Caco-2 (cell line): ENCODE data around the gene TMPRSS7. TPM values are rescaled to one million over a fixed set of nuclear protein-coding genes. Genes with fewer than 3 reads are reported as not detected.
A peak's percentile ranks its signal among the peaks of the same experiment; 100 is the strongest.

Experiments used
- BruUV-seq: library from RNA; stranded (reverse); fragments of 400-500 nt; replicated peaks from 2 replicates; lab custom pipeline; 2021; lab: Mats Ljungman, UMichigan
- CTCF ChIA-PET: fragments of 300-600 bp; sonication (Branson Sonifier 250); formaldehyde crosslinking; loops from one replicate; lab custom pipeline; 2022; ENCODE audit warnings: antibody characterized with exemption; lab: Charles Lee
- POLR2A ChIA-PET: fragments of 300-600 bp; sonication (Branson Sonifier 250); formaldehyde crosslinking; loops from one replicate; lab custom pipeline; 2022; ENCODE audit warnings: antibody characterized with exemption; lab: Charles Lee
- DNase-seq, 2 experiments: peaks; one replicate each; pipeline versions ENCODE4 v3.0.0 to v3.0.0-alpha.2; 2020 to 2022
- H3K27me3 ChIP-seq: replicated peaks from 2 replicates; pipeline ENCODE4 v1.6.0; 2011; ENCODE audit warnings: low read length; ENCODE audit not compliant: control insufficient read depth, insufficient read depth
- H3K36me3 ChIP-seq: 2 replicates; pipeline ENCODE4 v1.5.1; 2011; ENCODE audit warnings: low read length; ENCODE audit not compliant: control insufficient read depth, insufficient read depth
- H3K4me1 ChIP-seq: fragments of 250-450 bp; sonication (Bioruptor Pico); 2 replicates; pipeline ENCODE4 v1.5.1; 2020; ENCODE audit warnings: mild to moderate bottlenecking
- H3K4me3 ChIP-seq: 2 replicates; pipeline ENCODE4 v1.5.1; 2011; ENCODE audit warnings: low read depth, mild to moderate bottlenecking, control low read depth, low read length
- H3K9me3 ChIP-seq: fragments of 250-450 bp; sonication (Bioruptor Pico); 2 replicates; pipeline ENCODE4 v1.5.1; 2020; ENCODE audit warnings: mild to moderate bottlenecking, moderate library complexity
- H3K27ac Mint-ChIP-seq: one replicate; pipeline ENCODE4 v1.8.0; 2022; ENCODE audit warnings: mixed read lengths; ENCODE audit not compliant: unreplicated experiment
- H3K27me3 Mint-ChIP-seq: one replicate; pipeline ENCODE4 v1.8.0; 2022; ENCODE audit warnings: mixed read lengths; ENCODE audit not compliant: insufficient read depth, unreplicated experiment
- H3K36me3 Mint-ChIP-seq: one replicate; pipeline ENCODE4 v1.8.0; 2022; ENCODE audit warnings: mild to moderate bottlenecking, mixed read lengths; ENCODE audit not compliant: insufficient read depth, unreplicated experiment
- H3K4me1 Mint-ChIP-seq: one replicate; pipeline ENCODE4 v1.8.0; 2022; ENCODE audit warnings: low read depth, mixed read lengths; ENCODE audit not compliant: unreplicated experiment
- H3K4me3 Mint-ChIP-seq: one replicate; pipeline ENCODE4 v1.8.0; 2022; ENCODE audit warnings: mild to moderate bottlenecking, moderate library complexity, mixed read lengths; ENCODE audit not compliant: unreplicated experiment
- H3K9me3 Mint-ChIP-seq: one replicate; pipeline ENCODE4 v1.8.0; 2022; ENCODE audit warnings: mixed read lengths; ENCODE audit not compliant: unreplicated experiment
- CTCF ChIP-seq, 2 experiments: fragments of 200-600 bp in 1 of 2; IDR thresholded peaks; 1 replicate in 1 of 2; 2 replicates in 1 of 2; pipeline versions ENCODE4 v1.5.1 to v1.8.0; 2011 to 2022; ENCODE audit warnings: antibody characterized with exemption in 1 of 2, control low read depth in 1 of 2, inconsistent platforms in 1 of 2, low read depth in 1 of 2, low read length in 1 of 2, mild to moderate bottlenecking in 1 of 2, moderate library complexity in 1 of 2; ENCODE audit not compliant: insufficient read depth in 1 of 2, severe bottlenecking in 1 of 2, unreplicated experiment in 1 of 2
- intact Hi-C: fragments of 100-400 bp; cut with micrococcal nuclease; formaldehyde crosslinking; loops from one replicate; pipeline ENCODE4 v1.10.0; 2022; ENCODE audit not compliant: unreplicated experiment
- total RNA-seq: library from RNA; stranded (reverse); gene quantifications from 2 replicates; pipeline ENCODE4 v1.2.3, GENCODE V29; 2022

Gene TMPRSS7
- total RNA-seq, 1 experiment from 2014 or later: 0.36 TPM

- peaks cover 30% of the 10 kb centered on the region for H3K36me3 Mint-ChIP-seq
- H3K4me3 Mint-ChIP-seq: peak overlapping the region; percentile 10
- ChIA-PET CTCF (interaction anchor here (0.8 to 1.4 kb wide), 2 partner anchors 8 to 17 kb away, joined by 5 to 6 read pairs; no protein-coding TSS in a partner anchor), POLR2A (interaction anchor here (1.0 kb wide), 1 partner anchor 18 kb away, joined by 3 read pairs; no protein-coding TSS in a partner anchor)
- DNase-seq: peak; percentile 49 to 68
- H3K27me3 ChIP-seq: no peaks in the 10 kb centered on the region
- no peaks in the 10 kb centered on the region for H3K27me3 Mint-ChIP-seq
- 0 out of 2 replicates have a peak, but pooled peaks cover 2% of the 10 kb centered on the region for H3K36me3 ChIP-seq
- H3K4me3 ChIP-seq: no peak overlapping the region
- peaks cover 29% of the 10 kb centered on the region for H3K4me1 Mint-ChIP-seq
- peak overlapping the region; percentile 72 for H3K27ac Mint-ChIP-seq
- H3K4me1 ChIP-seq: peaks cover 44% of the 10 kb centered on the region
- H3K9me3 ChIP-seq: no peaks in the 10 kb centered on the region
- no peaks in the 10 kb centered on the region for H3K9me3 Mint-ChIP-seq
- intact Hi-C loops: no loop called here
- BruUV-seq: no TSS peak
- no peak for TF ChIP-seq CTCF (IDR thresholded peaks at IDR 0.05; ENCODE audit: insufficient read depth in 1 of 2, low read depth in 1 of 2, low read length in 1 of 2, severe bottlenecking in 1 of 2, unreplicated experiment in 1 of 2)
These were observed 94.5 kb downstream of the TMPRSS7 start for GRCh38 chr3:112128843-112129727.

GRCh38 chr3:112129925-112130637 lies 95.5 kb downstream of the TMPRSS7 start:
- H3K27ac Mint-ChIP-seq: peak overlapping the region; percentile 72
- H3K27me3 Mint-ChIP-seq: no peaks in the 10 kb centered on the region
- ChIA-PET POLR2A (no interaction called here), CTCF (interaction anchor here (1.4 kb wide), 1 partner anchor 18 kb away, joined by 5 read pairs; no protein-coding TSS in a partner anchor)
- no peaks in the 10 kb centered on the region for H3K9me3 Mint-ChIP-seq
- Histone ChIP-seq H3K4me3 (no peak overlapping the region), H3K4me1 (peaks cover 44% of the 10 kb centered on the region), H3K27me3 (no peaks in the 10 kb centered on the region), H3K36me3 (0 out of 2 replicates have a peak, but pooled peaks cover 2% of the 10 kb centered on the region), H3K9me3 (no peaks in the 10 kb centered on the region)
- no peak overlapping the region for H3K4me3 Mint-ChIP-seq
- H3K4me1 Mint-ChIP-seq: peaks cover 26% of the 10 kb centered on the region
- TF ChIP-seq CTCF (IDR thresholded peaks at IDR 0.05; ENCODE audit: insufficient read depth in 1 of 2, low read depth in 1 of 2, low read length in 1 of 2, severe bottlenecking in 1 of 2, unreplicated experiment in 1 of 2): no peak
- H3K36me3 Mint-ChIP-seq: peaks cover 32% of the 10 kb centered on the region
- DNase-seq: no peak
- no TSS peak for BruUV-seq
- intact Hi-C loops: no loop called here

- H3K27ac Mint-ChIP-seq: peak overlapping the region; percentile 72
- H3K27me3 Mint-ChIP-seq: no peaks in the 10 kb centered on the region
- peaks cover 20% of the 10 kb centered on the region for H3K4me1 Mint-ChIP-seq
- CTCF ChIA-PET: no interaction called here
- Histone ChIP-seq H3K4me1 (peaks cover 42% of the 10 kb centered on the region), H3K9me3 (no peaks in the 10 kb centered on the region), H3K4me3 (no peak overlapping the region), H3K36me3 (0 out of 2 replicates have a peak, but pooled peaks cover 2% of the 10 kb centered on the region), H3K27me3 (no peaks in the 10 kb centered on the region)
- H3K9me3 Mint-ChIP-seq: no peaks in the 10 kb centered on the region
- intact Hi-C loops: no loop called here
- peaks cover 27% of the 10 kb centered on the region for H3K36me3 Mint-ChIP-seq
- no TSS peak for BruUV-seq
- no peak overlapping the region for H3K4me3 Mint-ChIP-seq
- POLR2A ChIA-PET: no interaction called here
- TF ChIP-seq CTCF (IDR thresholded peaks at IDR 0.05; ENCODE audit: insufficient read depth in 1 of 2, low read depth in 1 of 2, low read length in 1 of 2, severe bottlenecking in 1 of 2, unreplicated experiment in 1 of 2): no peak
- DNase-seq: no peak
These were observed 96.1 kb downstream of the TMPRSS7 start for GRCh38 chr3:112130638-112130993.
